ENCODE measurements around the gene RNF217.
A peak's percentile ranks its signal among the peaks of the same experiment; 100 is the strongest.
"Not testable (repeated sequence)": the region's sequence is repeated elsewhere in the genome, so short reads cannot be mapped to it uniquely, and the experiment has no call there.

RNF217 gene

DNA sequence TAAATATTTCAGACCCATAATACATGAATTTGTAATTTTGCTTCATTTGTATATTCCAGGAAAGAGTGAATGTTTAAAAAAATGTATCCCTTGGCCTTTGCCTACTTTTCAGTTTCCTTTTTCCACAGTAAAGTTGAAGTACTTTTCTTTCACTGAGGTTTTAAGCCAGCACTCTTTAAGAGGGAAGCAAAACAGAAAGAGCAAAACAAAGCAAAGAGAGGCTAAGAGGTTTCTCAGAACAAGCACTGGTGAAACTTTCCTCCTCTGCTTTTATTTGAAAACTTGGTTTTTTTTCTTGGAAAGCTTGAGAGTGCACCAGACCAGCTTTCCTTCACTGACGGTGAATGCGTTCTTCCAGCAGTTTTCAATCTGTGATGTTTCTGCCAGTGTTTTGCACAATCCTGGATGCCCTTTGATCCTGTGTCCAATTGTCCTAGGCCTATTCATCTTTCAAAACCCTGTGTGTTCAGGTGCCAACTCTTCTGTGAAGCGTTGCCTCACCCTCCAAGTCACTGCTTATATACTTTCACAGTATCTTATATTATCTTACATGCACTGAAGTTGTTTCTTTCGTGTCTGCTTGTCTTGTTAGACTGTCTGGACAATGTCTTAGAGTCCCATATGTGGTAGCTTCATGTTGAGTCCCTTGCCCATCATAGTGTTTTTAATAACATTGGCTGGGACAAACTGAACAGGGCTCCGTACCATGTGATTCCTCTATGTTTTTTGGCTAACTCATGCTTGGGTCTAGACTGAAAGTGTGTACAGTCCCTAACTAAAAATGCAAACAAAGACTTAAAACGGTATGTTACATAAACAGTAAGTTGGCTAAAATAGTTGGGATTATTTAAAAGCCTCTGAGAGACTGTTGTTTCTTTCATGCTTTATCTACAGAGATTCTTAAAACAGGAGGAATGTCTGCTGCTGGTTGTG, 1.9 kb downstream of the RNF217 start:
- peak; percentile 65 for DNase-seq

DNA sequence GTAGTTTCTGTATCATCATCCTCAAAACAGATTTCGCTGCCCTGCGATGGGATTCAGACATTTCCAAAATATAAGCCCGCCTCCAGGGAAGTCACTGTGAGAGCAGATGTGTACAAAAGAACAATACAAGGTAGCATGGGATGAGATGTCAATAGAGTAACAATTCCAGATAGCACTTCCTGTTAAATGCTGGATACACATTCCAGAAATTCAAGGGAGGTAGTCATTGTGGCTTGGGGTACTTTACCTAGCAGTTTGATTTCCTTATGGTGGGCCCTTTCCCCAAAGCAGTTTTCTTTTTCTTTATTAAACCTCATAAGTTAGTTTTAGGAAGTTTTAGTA, 2.5 kb downstream of the RNF217 start:
- DNase-seq = no peak

DNA sequence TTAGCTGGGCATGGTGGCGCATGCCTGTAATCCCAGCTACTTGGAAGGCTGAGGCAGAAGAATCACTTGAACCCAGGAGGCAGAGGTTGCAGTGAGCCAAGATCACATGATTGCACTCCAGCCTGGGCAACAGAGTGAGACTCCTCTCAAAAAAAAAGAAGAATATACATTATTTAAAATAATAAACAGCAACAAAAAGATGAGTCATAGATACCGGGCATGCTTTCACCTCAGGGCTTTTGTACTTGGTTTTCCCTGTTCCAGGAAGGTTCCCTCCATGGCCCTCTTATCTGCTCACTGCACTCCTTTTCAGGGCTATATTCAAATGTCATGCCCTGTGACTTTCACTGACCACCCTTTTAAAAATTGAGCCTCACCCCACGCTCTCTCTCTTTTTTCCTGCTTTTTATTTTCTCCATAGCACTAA, 3.2 kb downstream of the RNF217 start:
- DNase-seq = not testable (repeated sequence)

DNA sequence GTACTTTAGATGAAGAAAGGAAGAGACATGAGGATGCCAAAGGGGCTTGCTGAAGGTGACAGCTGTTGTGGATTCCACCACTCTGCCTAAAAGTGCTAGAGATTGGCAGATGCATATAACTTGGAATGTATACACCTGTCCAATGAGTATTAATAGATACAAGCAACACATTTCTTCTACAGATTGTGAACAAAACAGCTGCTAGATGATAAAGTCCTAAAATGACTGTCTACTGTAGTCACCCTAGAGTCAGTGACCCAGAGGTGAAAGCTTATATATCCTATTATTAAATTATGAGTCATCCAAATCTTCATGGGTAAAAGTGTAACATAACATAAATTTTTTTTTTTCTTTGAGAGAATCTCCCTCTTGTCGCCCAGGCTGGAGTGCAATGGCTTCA, 5.2 kb downstream of the RNF217 start:
- DNase-seq = no peak

DNA sequence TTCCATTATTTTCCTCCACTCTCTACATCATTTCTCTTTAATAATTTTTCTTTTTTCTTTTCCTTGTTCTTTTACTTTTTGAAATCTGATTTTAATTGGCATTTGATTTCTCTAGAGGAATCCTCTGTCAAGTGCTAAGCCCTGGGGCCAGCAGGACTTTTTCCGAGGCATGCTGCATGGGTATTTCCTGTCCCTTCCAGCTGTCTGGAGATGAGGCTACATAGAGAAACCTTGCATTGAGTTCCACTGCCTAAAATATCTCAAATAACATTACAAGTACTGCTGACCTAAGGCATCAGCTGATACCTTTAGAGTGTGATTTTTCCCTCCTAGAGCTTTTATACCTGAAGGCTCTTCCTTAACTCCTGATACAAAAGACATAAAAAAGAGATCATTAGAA, 6.2 kb downstream of the RNF217 start:
- no peak for DNase-seq

DNA sequence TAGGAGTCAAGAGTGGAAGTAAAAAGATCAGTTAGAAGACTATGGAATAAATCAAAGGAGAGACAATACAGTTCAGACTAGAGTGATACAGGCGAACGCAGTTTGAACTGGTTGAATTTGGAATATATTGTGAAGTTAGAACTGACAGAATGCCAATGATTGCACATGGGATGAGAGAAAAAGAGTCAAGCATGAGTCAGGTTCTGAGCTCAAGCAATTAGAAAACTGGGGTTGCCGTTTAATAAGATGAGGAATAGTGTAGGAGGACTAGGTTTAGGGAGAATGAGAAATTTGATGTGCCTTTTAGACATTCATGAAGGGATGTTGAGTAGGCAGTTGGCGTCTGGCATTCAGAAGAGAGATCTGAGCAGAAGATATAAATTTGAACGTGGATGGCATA, 8.0 kb downstream of the RNF217 start:
- no peak for DNase-seq

DNA sequence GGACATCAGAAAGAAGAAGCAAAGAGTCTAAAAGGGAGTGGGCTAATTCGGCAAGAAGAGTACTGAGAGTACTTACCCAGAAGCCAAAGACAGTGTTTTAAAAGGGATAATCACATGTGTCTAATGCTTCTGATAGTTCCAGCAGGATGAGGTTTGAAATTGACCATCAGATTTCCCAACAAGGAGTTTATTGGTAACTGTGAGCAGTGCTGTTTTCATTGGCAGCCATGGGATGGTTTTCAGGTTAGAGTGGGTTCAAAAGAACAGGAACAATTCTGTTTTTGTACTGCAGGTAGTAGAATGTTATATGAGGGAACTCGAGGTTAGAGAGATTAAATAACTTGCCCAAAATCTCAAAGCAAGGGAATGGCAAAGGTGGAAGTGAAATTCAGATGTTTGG, 8.5 kb downstream of the RNF217 start:
- no peak for DNase-seq

DNA sequence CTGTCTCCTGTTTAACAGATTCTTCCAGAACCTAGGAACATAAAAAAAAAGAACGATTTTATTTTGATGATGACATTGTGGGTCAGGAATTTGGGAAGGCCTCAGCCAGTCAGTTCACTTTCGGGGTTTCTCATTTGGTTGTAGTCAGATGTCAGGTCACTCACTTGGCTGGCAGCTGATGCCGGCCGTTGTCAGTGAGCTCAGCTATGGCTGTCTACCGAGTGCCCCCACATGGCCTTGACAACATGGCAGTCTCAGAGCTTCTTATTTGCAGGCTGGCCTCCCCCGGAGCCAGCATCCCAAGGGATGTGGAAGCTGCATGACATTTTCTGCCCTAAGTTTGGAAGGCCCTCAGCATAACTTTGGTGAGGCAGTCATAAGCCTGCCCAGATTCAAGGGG, 11.5 kb downstream of the RNF217 start:
- DNase-seq = no peak

DNA sequence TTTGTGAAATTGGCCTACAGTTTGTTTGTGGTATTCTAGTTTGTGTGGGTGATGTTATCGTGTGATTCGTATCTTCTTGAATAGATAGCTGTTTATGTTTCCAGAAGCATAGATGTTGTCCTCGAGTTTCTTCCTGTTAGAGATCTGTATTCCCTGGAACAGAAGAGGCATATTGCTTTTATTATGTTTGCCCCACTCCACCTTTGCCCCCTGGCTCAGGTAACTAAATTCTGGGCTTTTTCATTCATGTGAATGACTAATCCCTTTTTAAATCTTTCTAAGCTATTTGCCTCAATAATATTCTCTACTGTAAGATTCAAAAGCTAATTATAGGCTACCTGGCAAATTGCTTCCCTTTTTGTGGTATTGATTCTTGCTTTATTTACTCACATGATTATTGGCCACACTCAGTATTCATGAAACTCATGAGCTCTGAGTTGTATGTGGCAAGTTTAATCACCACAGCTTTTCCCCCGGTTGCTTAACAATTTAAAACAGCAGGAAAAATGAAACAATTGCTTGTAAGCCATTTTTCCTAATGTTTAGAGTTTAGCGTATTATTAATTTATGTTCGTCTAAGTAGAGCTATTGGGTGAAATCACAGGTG, 12.6 kb downstream of the RNF217 start:
- DNase-seq = no peak

DNA sequence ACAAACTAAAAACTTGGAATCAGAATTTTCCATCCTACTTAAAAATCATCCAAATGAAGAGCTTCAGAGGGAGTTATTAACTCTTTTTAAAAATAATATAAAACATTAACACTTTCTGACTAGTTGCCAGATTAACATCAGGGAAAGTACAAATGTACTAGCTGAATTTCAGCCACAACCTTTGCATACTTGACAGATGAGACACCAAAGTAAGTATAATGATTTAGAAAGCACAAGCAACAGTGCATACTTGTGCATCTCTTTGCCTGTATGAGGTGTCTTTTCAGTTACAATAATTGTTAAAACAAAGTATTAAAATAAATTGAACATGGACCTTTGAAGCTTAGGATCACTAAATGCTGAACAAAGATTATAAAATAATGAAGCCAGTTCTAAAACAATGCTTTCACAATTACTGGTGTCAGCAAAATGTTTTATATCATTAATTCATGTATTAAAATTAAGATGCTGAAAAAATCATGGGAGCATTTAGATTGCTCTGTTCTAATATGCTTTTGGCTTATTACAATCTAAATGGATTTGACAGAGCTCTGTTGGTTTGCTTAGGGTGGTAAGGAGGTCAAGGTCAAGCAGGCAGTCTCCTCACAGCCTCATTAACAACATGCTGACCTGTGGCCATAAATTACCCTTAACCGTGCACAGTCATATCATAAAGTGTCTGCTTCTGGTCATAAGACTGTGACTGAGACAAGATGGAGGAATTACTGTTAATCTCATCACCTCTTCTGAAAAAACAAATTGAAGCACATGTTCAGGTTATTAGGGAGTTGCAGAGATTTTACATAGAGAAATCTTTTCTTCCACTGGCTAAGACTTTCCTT, 15.1 kb downstream of the RNF217 start:
- no peak for DNase-seq

DNA sequence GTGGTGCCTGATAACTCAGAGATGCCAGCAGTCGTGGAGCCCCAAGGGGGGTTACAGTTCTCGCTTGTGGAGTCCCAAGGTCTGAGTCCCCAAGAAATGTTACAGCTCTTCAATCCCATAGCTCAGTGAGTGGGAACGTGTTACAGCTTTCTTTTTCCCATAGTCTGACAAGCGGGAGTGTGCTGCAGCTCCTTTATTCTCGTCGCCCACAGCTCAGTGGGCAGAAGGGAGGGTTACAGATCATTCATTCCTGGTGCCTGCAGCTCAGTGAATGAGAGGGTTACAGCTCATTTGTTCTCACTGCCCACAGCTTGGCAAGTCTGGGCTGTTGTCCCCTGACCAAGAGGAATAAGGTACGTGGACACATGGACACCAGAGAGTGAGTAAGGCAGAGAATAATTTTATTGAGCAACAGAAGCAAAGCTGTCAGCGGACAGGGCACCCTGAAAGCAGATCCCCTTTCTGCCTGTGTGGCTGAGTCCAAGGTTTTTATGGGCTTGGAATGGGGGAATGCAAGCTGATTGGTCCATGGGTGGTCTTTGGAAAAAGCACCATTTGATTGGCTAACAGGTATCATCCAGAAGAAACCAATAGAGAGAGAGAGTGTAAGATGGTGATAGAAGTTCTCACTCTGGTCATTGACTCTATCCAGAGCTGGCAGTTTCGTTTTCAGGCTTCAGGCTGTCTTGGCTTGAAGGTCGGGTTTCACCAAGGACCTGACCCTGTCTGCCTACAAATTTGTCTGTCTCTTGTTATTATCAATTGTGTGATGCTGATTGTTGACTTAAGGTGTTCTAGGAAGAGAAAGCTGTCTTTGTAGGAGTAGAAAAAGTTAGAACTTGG, 16.4 kb downstream of the RNF217 start:
- DNase-seq = no peak

DNA sequence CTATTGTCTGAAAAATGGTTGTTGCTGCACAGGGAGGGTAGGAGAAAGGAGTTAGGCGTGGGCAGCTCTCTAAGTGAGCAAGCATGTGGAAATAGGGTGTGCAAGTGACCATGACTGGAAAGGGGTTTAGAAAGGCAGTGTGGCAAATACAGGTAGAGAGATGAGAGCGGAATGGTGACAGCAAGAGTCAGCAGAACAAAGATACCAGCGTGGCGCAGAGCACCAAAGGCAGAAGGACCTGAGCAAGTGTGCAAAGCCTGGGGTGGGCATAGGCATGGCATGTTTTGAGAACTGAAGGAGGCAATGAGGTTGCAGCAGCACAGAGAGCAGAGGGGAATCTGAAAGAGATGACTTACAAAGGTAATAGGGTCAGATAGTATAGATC, 17.0 kb downstream of the RNF217 start:
- no peak for DNase-seq

DNA sequence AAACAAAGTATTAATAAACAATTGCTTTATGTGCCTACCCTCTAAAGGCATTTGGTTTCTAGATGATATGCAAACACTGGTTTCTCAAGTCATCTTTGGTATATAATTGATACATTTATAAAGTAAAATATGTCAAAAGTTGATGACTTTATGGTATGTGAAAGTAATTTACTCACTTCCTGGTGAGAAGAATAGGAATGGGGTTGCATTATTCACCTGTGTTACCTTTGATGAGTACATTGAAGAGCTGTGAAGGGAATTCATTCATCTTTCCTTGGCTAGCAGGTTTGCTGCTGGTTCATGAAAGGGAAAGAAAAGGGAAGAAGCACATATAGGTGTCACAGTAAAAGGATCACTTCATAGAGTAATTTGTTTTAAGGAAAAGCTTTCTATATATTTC, 20.4 kb downstream of the RNF217 start:
- DNase-seq = no peak

DNA sequence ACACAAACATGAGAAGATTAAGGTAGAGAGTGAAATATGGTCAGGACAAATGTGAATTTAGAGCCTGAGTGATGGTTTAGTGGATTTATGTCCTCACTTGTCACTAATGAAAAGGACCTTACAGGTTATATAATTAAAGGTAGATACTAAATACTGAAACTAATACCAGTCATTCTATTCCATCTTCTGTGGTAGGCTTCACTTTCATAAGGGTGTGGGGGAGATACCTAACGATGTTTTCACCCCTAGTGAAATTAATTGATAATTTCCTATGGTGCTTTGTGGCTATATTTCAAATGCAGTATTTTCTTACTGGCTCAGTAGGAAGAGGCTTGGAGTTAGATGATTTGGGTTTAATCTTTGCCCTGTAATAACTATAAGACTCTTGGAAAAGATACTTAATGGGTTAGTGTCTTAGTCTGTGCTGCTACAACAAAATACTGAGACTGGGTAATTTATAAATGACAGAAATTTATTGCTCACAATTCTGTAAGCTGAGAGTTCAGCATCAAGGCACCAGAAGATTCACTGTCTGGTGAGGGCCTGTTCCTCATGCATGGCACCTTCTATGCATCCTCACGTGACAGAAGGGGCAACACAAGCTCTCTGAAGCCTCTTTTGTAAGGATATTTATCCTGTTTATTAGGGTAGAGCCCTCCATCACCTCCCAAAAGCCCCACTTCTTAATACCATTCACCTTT, 21.3 kb downstream of the RNF217 start:
- DNase-seq = no peak

DNA sequence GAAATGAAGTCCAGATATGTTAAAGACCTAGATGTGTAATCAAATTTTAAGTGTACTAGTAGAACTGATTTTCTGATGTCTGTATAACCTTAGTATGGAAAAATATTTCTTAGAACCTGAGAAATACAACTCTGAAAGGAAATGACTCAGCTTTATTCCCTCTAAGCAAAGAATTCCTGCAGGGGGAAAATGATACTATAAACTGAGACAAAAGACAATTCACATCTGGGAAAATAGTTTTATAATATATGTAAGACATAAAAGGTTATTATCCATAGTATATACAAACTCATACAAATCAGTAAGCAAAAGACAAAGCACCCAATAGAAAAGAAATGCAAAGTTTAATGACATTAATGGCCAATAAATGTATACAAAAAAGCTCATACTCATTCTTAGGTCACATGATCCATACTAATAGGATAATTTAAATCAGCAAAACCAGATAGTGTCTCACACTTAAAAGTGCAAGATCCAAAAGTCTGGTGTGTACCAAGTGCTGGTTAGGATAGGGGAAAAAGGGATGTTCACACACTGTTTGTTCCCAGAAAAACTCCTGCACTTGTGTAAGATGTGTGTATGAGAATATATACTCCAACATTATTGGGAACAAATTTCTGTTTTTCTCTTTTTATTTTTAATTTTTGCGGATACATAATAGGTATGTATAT, 22.6 kb downstream of the RNF217 start:
- no peak for DNase-seq

DNA sequence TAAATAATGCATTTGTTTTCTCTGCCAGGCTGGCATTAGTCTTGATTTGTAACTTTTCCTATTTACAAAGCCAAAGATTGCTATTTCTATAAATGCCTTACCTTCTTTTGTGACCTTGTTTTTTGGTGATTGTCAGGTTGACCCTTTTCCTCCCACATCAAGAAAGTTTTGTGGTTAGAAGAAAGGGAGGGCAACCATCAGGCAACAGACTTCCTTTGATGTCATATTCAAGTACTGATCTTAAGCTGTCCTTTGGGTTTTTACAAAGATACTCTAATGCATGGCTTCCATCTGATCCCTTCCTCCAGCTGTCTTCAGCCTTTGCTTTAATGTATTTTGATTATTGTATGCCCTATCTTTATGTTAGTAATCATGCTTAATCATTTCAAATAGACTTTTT, 23.9 kb downstream of the RNF217 start:
- no peak for DNase-seq

DNA sequence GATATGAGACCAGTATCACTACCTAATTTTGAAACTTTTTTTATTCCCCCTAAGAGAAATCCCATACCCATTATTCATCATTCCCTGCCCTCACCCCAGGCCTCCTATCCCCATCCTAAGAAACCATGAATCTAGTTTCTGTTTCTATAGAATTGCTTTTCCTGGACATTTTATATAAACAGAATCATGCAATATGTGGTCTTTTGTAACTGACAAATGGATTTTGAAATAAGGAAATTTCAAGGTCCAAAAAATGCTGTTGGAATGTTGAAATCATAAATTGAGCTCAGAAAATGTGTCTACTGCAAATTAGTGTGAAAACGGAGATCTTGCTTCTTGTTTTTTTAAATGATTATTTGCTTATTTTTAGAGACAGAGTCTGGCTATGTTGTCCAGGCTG, 25.1 kb downstream of the RNF217 start:
- DNase-seq = peak; percentile 59

DNA sequence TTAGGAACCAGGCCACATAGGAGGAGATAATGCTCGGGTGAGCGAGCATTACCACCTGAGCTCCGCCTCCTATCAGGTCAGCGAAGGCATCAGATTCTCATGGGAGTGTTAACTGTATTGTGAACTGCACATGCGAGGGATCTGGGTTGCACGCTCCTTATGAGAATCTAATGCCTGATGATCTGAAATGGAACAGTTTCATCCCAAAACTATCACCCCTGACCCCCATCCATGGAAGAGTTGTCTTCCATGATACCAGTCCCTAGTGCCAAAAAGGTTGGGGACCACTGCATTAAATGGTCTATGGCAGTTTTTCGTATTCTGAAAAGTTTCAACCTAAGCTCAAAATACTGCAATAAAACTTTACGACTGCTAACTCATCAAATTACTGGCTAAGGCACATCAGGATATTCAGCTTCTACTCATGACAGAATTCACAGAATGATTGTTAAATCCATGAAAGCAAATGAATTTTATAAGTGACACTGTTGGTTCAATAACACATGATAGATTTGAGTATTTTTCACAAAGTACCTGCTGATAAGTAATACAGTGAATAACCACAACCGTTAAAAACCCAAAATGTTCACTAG, 25.9 kb downstream of the RNF217 start:
- DNase-seq = no peak

DNA sequence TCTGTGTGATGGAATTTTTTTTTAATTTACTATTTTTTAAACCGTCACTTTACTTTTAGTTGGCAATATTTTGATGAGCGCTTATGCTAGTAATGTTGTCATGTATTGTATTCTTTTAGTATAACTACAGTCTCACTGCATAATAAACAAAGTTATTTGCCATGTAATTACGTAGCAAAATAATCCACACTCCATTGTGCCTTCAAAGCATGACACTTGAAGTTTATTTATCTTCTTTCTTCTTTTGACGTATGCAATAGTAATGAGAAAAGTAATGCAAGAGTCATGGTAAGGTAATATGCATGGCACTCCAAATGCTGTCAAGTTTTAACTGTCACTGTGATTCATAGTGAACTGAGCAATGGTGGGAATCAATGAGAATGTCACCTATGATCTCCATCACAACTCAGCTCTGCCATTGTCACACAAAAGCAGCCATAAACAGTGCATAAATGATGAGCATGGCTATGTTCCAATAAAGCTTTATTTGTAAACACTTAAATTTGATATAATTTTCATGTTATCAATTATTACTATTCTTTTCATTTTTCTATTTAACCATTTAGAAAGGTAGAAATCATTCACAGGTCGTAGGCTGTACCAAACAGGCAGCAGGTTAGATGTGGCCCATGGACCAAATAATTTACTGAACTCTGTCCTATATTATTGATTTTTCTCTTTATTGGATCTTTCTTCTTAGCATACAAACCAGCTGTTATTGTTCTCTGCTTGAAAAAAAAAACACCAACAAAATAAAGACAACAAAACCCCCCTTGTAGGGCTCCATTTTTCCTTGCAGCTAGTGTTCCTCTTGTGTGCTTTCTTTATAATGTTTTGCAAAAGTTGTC, 27.1 kb downstream of the RNF217 start:
- DNase-seq = no peak

DNA sequence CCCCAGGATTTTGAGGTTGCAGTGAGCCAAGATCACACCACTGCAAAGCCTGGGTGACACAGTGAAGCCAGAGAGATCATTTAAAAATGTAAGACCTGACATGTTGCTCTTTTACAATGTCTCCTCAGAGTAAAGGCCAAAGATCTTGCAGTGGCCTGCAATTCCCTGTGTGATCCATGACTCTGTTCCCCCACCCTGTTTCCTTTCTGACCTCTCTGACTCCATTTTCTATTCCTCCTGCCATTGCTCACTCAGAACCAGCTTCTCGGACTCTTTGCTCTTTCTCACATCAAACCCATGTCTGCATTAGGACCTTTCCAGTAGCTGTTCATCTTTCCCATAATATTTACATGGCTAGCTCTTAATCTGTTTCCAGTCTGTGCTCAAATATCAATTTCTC, 28.8 kb downstream of the RNF217 start:
- no peak for DNase-seq
